HEK293 (cell line): ENCODE data around the gene TAF5L.
A peak's percentile ranks its signal among the peaks of the same experiment; 100 is the strongest.

Experiments
- BCL11B ChIP-seq: fragments of 450-650 bp; formaldehyde crosslinking; IDR thresholded peaks from 2 replicates; pipeline ENCODE4 v1.5.1; 2016; ENCODE audit warnings: low read depth, missing biosample characterization, missing genetic modification characterization
- CTCF ChIP-seq: fragments of 450-650 bp; formaldehyde crosslinking; IDR thresholded peaks from 2 replicates; pipeline ENCODE4 v1.5.1; 2016; ENCODE audit warnings: missing biosample characterization, missing genetic modification characterization
- FEZF1 ChIP-seq: fragments of 450-650 bp; formaldehyde crosslinking; IDR thresholded peaks from 2 replicates; pipeline ENCODE4 v1.5.1; 2016; ENCODE audit warnings: missing biosample characterization, missing genetic modification characterization
- PRDM1 ChIP-seq: fragments of 450-650 bp; formaldehyde crosslinking; IDR thresholded peaks from 2 replicates; pipeline ENCODE4; 2016; ENCODE audit warnings: missing biosample characterization, missing genetic modification characterization
- SETDB1 ChIP-seq: IDR thresholded peaks from one replicate; pipeline ENCODE4 v1.6.1; 2017; ENCODE audit warnings: mild to moderate bottlenecking, low read length, moderate library complexity, mixed read lengths; ENCODE audit not compliant: insufficient read length
- ZNF23 ChIP-seq: fragments of 450-650 bp; formaldehyde crosslinking; IDR thresholded peaks from 2 replicates; pipeline ENCODE4 v1.5.1; 2016; ENCODE audit warnings: missing biosample characterization, missing genetic modification characterization, borderline replicate concordance
- ZNF274 ChIP-seq, 2 experiments: fragments of 200-500 bp in 1 of 2; fragments of 450-650 bp in 1 of 2; sonication (Bioruptor generic) in 1 of 2; formaldehyde crosslinking in 1 of 2; IDR thresholded peaks; 2 replicates each; pipeline versions ENCODE4 v1.5.1 to v1.6.1; 2014 to 2016; ENCODE audit warnings: borderline replicate concordance in 1 of 2, inconsistent platforms in 1 of 2, low read length in 1 of 2, missing biosample characterization in 1 of 2, missing genetic modification characterization in 1 of 2
- ZNF449 ChIP-seq: fragments of 450-650 bp; formaldehyde crosslinking; IDR thresholded peaks from 2 replicates; pipeline ENCODE4 v1.5.1; 2017; ENCODE audit warnings: missing biosample characterization, mild to moderate bottlenecking, missing genetic modification characterization, moderate library complexity
- ZNF510 ChIP-seq: fragments of 450-650 bp; formaldehyde crosslinking; IDR thresholded peaks from 2 replicates; pipeline ENCODE4 v1.5.1; 2018; ENCODE audit warnings: mild to moderate bottlenecking, missing genetic modification characterization, missing biosample characterization; ENCODE audit not compliant: insufficient replicate concordance
- ZSCAN18 ChIP-seq: fragments of 450-650 bp; formaldehyde crosslinking; IDR thresholded peaks from 2 replicates; pipeline ENCODE4 v1.5.1; 2016; ENCODE audit warnings: missing biosample characterization, missing genetic modification characterization

GRCh38 chr1:229572286-229572685 lies 53.6 kb downstream of the TAF5L start:
- TF ChIP-seq CTCF (tag by site-specific recombination) (no peak), SETDB1 (no peak), ZNF510 (tag by site-specific recombination) (no peak), FEZF1 (tag by site-specific recombination) (peak; percentile 75), ZNF449 (tag by site-specific recombination) (no peak), ZNF274 (IDR thresholded peaks at IDR 0.05; ENCODE audit: low read length) (no peak), ZNF274 (tag by site-specific recombination; IDR thresholded peaks at IDR 0.05; ENCODE audit: borderline replicate concordance) (no peak), PRDM1 (tag by site-specific recombination) (no peak), BCL11B (no peak; the same call in 1 of the 2 replicates), ZNF23 (tag by site-specific recombination) (no peak), ZSCAN18 (tag by site-specific recombination) (no peak)
